ENCODE data around the gene STYXL2.

STYXL2 gene

GRCh38 chr1:167116174-167116573 lies 22.3 kb downstream of the STYXL2 start:
- no peak overlapping the region for H3K4me3 ChIP-seq (ENCODE audit: low read depth in 1 of 2, low read length in 1 of 2)
- no peaks in the 10 kb centered on the region for H3K36me3 ChIP-seq
- peaks cover 3% of the 10 kb centered on the region in 2 experiments for H3K4me1 ChIP-seq (ENCODE audit: control insufficient read depth in 1 of 2, insufficient read depth in 1 of 2, low read depth in 1 of 2, low read length in 1 of 2)
- H3K27me3 ChIP-seq = peaks cover 11% of the 10 kb centered on the region
- no peak for TF ChIP-seq CTCF (IDR thresholded peaks at IDR 0.05)
- no peak overlapping the region for H3K27ac ChIP-seq
- H3K9me3 ChIP-seq = no peaks in the 10 kb centered on the region

GRCh38 chr1:167117225-167117624 lies 23.4 kb downstream of the STYXL2 start:
- no peak for TF ChIP-seq CTCF (IDR thresholded peaks at IDR 0.05)
- H3K27ac ChIP-seq = no peak overlapping the region

GRCh38 chr1:167118188-167118587 lies 24.3 kb downstream of the STYXL2 start:
- H3K27ac ChIP-seq = no peak overlapping the region
- no peak overlapping the region for H3K4me3 ChIP-seq (ENCODE audit: low read depth in 1 of 2, low read length in 1 of 2)
- H3K4me1 ChIP-seq (ENCODE audit: control insufficient read depth in 1 of 2, insufficient read depth in 1 of 2, low read depth in 1 of 2, low read length in 1 of 2) = peaks cover 8 to 12% of the 10 kb centered on the region in 2 experiments
- peaks cover 17% of the 10 kb centered on the region for H3K27me3 ChIP-seq
- TF ChIP-seq CTCF (IDR thresholded peaks at IDR 0.05) = no peak
- H3K9me3 ChIP-seq = no peaks in the 10 kb centered on the region
- no peaks in the 10 kb centered on the region for H3K36me3 ChIP-seq

More at GRCh38 chr1:167117225-167117624, 23.4 kb downstream of the STYXL2 start:
- Histone ChIP-seq H3K27me3 (peaks cover 17% of the 10 kb centered on the region), H3K9me3 (no peaks in the 10 kb centered on the region), H3K4me1 (ENCODE audit: control insufficient read depth in 1 of 2, insufficient read depth in 1 of 2, low read depth in 1 of 2, low read length in 1 of 2) (peaks cover 8 to 12% of the 10 kb centered on the region in 2 experiments), H3K4me3 (ENCODE audit: low read depth in 1 of 2, low read length in 1 of 2) (no peak overlapping the region), H3K36me3 (no peaks in the 10 kb centered on the region)

- no peak for TF ChIP-seq CTCF (IDR thresholded peaks at IDR 0.05)
- Histone ChIP-seq H3K4me1 (ENCODE audit: control insufficient read depth in 1 of 2, insufficient read depth in 1 of 2, low read depth in 1 of 2, low read length in 1 of 2) (peaks cover 8 to 12% of the 10 kb centered on the region in 2 experiments), H3K27me3 (peaks cover 17% of the 10 kb centered on the region), H3K4me3 (ENCODE audit: low read depth in 1 of 2, low read length in 1 of 2) (no peak overlapping the region), H3K9me3 (no peaks in the 10 kb centered on the region), H3K27ac (no peak overlapping the region), H3K36me3 (no peaks in the 10 kb centered on the region)
Measured at GRCh38 chr1:167119696-167120095, 25.8 kb downstream of the STYXL2 start.

GRCh38 chr1:167120899-167121298 lies 27.0 kb downstream of the STYXL2 start:
- H3K36me3 ChIP-seq = no peaks in the 10 kb centered on the region
- TF ChIP-seq CTCF (IDR thresholded peaks at IDR 0.05) = no peak
- no peak overlapping the region for H3K27ac ChIP-seq
- peak overlapping the region in 1 of 2 experiments; percentile 46 for H3K4me3 ChIP-seq (ENCODE audit: low read depth in 1 of 2, low read length in 1 of 2)
- H3K27me3 ChIP-seq = peaks cover 17% of the 10 kb centered on the region
- H3K9me3 ChIP-seq = no peaks in the 10 kb centered on the region
- peaks cover 8 to 12% of the 10 kb centered on the region in 2 experiments for H3K4me1 ChIP-seq (ENCODE audit: control insufficient read depth in 1 of 2, insufficient read depth in 1 of 2, low read depth in 1 of 2, low read length in 1 of 2)

Measured in neutrophil (primary cell).